ENCODE results near the gene ADCY1.

- TF ChIP-seq, protein P1, sequence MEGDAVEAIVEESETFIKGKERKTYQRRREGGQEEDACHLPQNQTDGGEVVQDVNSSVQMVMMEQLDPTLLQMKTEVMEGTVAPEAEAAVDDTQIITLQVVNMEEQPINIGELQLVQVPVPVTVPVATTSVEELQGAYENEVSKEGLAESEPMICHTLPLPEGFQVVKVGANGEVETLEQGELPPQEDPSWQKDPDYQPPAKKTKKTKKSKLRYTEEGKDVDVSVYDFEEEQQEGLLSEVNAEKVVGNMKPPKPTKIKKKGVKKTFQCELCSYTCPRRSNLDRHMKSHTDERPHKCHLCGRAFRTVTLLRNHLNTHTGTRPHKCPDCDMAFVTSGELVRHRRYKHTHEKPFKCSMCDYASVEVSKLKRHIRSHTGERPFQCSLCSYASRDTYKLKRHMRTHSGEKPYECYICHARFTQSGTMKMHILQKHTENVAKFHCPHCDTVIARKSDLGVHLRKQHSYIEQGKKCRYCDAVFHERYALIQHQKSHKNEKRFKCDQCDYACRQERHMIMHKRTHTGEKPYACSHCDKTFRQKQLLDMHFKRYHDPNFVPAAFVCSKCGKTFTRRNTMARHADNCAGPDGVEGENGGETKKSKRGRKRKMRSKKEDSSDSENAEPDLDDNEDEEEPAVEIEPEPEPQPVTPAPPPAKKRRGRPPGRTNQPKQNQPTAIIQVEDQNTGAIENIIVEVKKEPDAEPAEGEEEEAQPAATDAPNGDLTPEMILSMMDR (IDR thresholded peaks at IDR 0.05), result no peak
- no peak for TF ChIP-seq POLR2A (IDR thresholded peaks at IDR 0.05)
Observed at GRCh38 chr7:45647967-45648670, 74.0 kb downstream of the ADCY1 start.
